ENCODE results near the gene CHSY1. TPM values are rescaled to one million over a fixed set of nuclear protein-coding genes. Genes with fewer than 3 reads are reported as not detected.

CHSY1 gene
- total and polyA plus RNA-seq, 2 of the 4 experiments (the other 2 are of a cell fraction), result 40.9 to 53.2 TPM

DNA sequence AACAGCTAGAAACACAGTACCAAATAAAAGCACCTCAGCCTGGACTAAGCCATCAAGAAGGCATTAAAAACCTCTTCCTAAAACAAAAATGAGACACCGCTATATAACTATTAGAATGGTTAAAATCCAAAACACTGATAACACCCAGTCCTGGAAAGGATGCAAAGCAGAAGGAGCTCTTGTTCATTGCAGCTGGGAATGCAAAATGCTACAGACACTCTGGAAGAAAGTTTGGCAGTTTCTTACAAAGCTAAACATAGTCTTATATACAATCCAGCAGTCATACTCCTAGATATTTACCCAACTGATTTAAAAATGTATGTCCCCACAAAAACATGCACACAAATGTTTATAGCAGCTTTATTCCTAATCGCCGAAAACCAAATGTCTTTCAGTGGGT, 35.7 kb downstream of the CHSY1 start:
- H3K27me3 ChIP-seq (ENCODE audit: control insufficient read depth, insufficient read depth, low read length), result no peaks in the 10 kb centered on the region
- H2BK20ac ChIP-seq (ENCODE audit: low read depth, low read length), result no peak overlapping the region
- H3K27ac ChIP-seq (ENCODE audit: insufficient read depth, low read length), result peak overlapping the region; percentile 55; the same call in 1 of the 2 replicates
- WGBS, 2 experiments (ENCODE audit: extremely low coverage in 2 of 2, insufficient read length in 1 of 2), result no CpG with 5 or more reads among the region's 3 CpGs
- intact Hi-C loops (cut with micrococcal nuclease), result no loop called here
- no peak overlapping the region for H3K4ac ChIP-seq (ENCODE audit: low read depth, low read length)
- DNase-seq (peak; percentile 48), ATAC-seq (ENCODE audit: low read depth) (peak; percentile 82)
- no peak overlapping the region for H3K56ac ChIP-seq (ENCODE audit: extremely low read depth, insufficient read depth, low read length)
- H4K20me1 ChIP-seq (ENCODE audit: insufficient read depth, low read length), result peaks cover 88% of the 10 kb centered on the region
- H2AK5ac ChIP-seq (ENCODE audit: low read depth, low read length), result peak overlapping the region; percentile 15; the same call in 1 of the 2 replicates
- TF ChIP-seq CEBPB (IDR thresholded peaks at IDR 0.05; ENCODE audit: low read depth, low read length) (no peak), RAD21 (IDR thresholded peaks at IDR 0.05; ENCODE audit: low read length) (no peak), MAZ (IDR thresholded peaks at IDR 0.05; ENCODE audit: borderline replicate concordance, low read depth, low read length) (no peak), MAFK (IDR thresholded peaks at IDR 0.05; ENCODE audit: low read depth, low read length) (no peak), CHD1 (IDR thresholded peaks at IDR 0.05; ENCODE audit: low read depth, low read length) (no peak), CTCF (conservative IDR thresholded peaks at IDR 0.05; ENCODE audit: low read depth, low read length) (no peak)
- TF ChIP-seq, protein P1, sequence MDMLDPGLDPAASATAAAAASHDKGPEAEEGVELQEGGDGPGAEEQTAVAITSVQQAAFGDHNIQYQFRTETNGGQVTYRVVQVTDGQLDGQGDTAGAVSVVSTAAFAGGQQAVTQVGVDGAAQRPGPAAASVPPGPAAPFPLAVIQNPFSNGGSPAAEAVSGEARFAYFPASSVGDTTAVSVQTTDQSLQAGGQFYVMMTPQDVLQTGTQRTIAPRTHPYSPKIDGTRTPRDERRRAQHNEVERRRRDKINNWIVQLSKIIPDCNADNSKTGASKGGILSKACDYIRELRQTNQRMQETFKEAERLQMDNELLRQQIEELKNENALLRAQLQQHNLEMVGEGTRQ (IDR thresholded peaks at IDR 0.05; ENCODE audit: low read depth, low read length), result no peak
- no peak overlapping the region for H2AK9ac ChIP-seq (replicated peaks; ENCODE audit: low read depth, low read length, poor library complexity)
- no peak overlapping the region for H3K23ac ChIP-seq (ENCODE audit: low read depth, low read length)
- H3K9ac ChIP-seq (ENCODE audit: low read depth, low read length), result no peak overlapping the region
- peaks cover 18% of the 10 kb centered on the region for H3K4me1 ChIP-seq (ENCODE audit: control insufficient read depth, insufficient read depth, low read length)
- peaks cover 31% of the 10 kb centered on the region for H3K9me1 ChIP-seq (ENCODE audit: insufficient read depth, low read length)
- H3K4me3 ChIP-seq (ENCODE audit: insufficient read depth, low read depth, low read length), result no peak overlapping the region
- ChIA-PET CTCF (interaction anchor here (1.0 to 2.0 kb wide), 3 partner anchors 16 to 36 kb away, joined by 4 to 6 read pairs (median 4); partner anchors contain the start of gene CHSY1), POLR2A (ENCODE audit: unreplicated experiment) (no interaction called here)
- dilution Hi-C loops (cut with HindIII; ENCODE audit: low sequenced_read_pairs, unreplicated experiment), result no loop called here
- no peak overlapping the region for H2BK15ac ChIP-seq (ENCODE audit: low read depth, low read length)
- H2BK120ac ChIP-seq (ENCODE audit: low read depth, low read length), result no peak overlapping the region
- H3K18ac ChIP-seq (ENCODE audit: low read depth, low read length), result 0 out of 2 replicates have a peak overlapping the region, but pooled peaks have one; percentile 30
- in situ Hi-C loops (cut with MboI; ENCODE audit: low sequenced_read_pairs), result no loop called here
- H2AFZ ChIP-seq (replicated peaks; ENCODE audit: low read length, poor library complexity), result no peak overlapping the region
- peaks cover 18% of the 10 kb centered on the region for H3K36me3 ChIP-seq (ENCODE audit: control insufficient read depth, insufficient read depth, low read length)
- peak overlapping the region; percentile 81 for H3K4me2 ChIP-seq (ENCODE audit: low read depth, low read length)
- H3K9me3 ChIP-seq (ENCODE audit: control insufficient read depth, insufficient read depth, low read length), result no peaks in the 10 kb centered on the region
- H4K5ac ChIP-seq (ENCODE audit: low read depth, low read length), result no peak overlapping the region
- no peak overlapping the region for H3K14ac ChIP-seq (replicated peaks; ENCODE audit: low read depth, low read length)
- H3K79me1 ChIP-seq (ENCODE audit: low read depth in 1 of 2, low read length in 2 of 2), result peaks cover 3 to 70% of the 10 kb centered on the region in 2 experiments; a peak in 2 of 4 replicates
- 0 out of 4 replicates have a peak overlapping the region, but pooled peaks of 1 of the 2 experiments have one; percentile 22 for H4K8ac ChIP-seq (ENCODE audit: low read depth in 2 of 2, low read length in 2 of 2)
- H4K91ac ChIP-seq (ENCODE audit: insufficient read depth, low read depth, low read length), result no peak overlapping the region
- no TSS peak for BruUV-seq (replicated peaks)
- H2BK5ac ChIP-seq (ENCODE audit: low read depth, low read length, poor library complexity, severe bottlenecking), result peak overlapping the region; percentile 52
